ENCODE data around the gene ZFP64. TPM values are rescaled to one million over a fixed set of nuclear protein-coding genes. Genes with fewer than 3 reads are reported as not detected.

The ZFP64 gene
- total RNA-seq, 2 donors from 2014 or later: 17.3 to 19.1 TPM

DNA sequence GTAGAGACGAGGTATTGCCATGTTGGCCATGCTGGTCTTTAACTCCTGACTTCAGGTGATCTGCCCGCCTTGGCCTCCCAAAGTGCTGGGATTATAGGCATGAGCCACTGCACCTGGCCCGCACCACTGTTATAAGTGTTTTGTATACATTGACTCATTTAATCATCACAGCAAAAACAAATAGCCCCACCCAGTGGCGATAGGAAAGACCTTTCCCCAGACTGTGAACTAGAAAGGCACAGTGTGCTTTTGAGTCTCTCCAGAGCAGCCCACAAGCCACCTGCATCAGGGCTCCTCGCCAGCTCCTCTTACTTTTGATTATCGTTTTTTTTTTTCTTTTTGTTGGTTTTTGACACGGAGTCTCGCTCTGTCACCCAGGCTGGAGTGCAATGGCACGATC lies 27.9 kb upstream of the ZFP64 start:
- H3K4me1 ChIP-seq: no peaks in the 10 kb centered on the region
- DNase-seq: peak; percentile 29
- no peak for TF ChIP-seq CTCF (IDR thresholded peaks at IDR 0.05)
- H3K27me3 ChIP-seq: no peaks in the 10 kb centered on the region
- intact Hi-C loops (cut with DNase I): no loop called here
- H3K9ac ChIP-seq (ENCODE audit: low read depth in 2 of 2, low read length in 2 of 2): no peak overlapping the region
- no peaks in the 10 kb centered on the region for H3K36me3 ChIP-seq
- no peak overlapping the region for H3K27ac ChIP-seq
- no peak overlapping the region for H3K4me3 ChIP-seq
- no peaks in the 10 kb centered on the region for H3K9me3 ChIP-seq

- intact Hi-C loops (cut with DNase I): no loop called here
- Histone ChIP-seq H3K27me3 (no peaks in the 10 kb centered on the region), H3K4me1 (no peaks in the 10 kb centered on the region), H3K27ac (no peak overlapping the region), H3K4me3 (no peak overlapping the region), H3K36me3 (no peaks in the 10 kb centered on the region), H3K9ac (ENCODE audit: low read depth in 2 of 2, low read length in 2 of 2) (no peak overlapping the region), H3K9me3 (no peaks in the 10 kb centered on the region)
- no peak for TF ChIP-seq CTCF (IDR thresholded peaks at IDR 0.05)
- no peak for DNase-seq
Observed at GRCh38 chr20:52217689-52218395, 26.3 kb upstream of the ZFP64 start.

- H3K9me3 ChIP-seq: no peaks in the 10 kb centered on the region
- H3K27me3 ChIP-seq: no peaks in the 10 kb centered on the region
- intact Hi-C loops (cut with DNase I): no loop called here
- no peak overlapping the region for H3K9ac ChIP-seq (ENCODE audit: low read depth in 2 of 2, low read length in 2 of 2)
- DNase-seq: no peak
- no peak overlapping the region for H3K4me3 ChIP-seq
- H3K36me3 ChIP-seq: no peaks in the 10 kb centered on the region
- no peak overlapping the region for H3K27ac ChIP-seq
- no peaks in the 10 kb centered on the region for H3K4me1 ChIP-seq
- no peak for TF ChIP-seq CTCF (IDR thresholded peaks at IDR 0.05)
Observed at GRCh38 chr20:52213995-52214394, 22.4 kb upstream of the ZFP64 start.

DNA sequence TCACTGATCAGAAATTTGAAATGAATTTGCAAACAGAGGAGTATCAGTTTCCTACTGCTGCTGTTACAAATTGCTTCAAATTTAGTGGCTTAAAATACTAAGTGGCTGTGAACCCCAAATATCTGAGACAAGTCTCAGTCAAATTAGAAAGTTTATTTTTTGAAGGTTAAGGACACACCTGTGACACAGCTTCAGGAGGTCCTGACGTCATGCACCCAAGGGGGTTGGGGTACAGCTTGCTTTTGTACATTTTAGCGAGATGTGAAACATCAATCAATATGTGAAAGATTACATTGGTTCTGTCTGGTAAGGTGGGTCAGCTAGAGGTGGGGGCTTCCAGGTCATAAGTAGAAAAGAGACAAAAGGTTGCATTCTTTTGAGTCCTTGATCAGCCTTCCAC lies 21.4 kb upstream of the ZFP64 start:
- Histone ChIP-seq H3K27me3 (no peaks in the 10 kb centered on the region), H3K27ac (no peak overlapping the region), H3K9ac (ENCODE audit: low read depth in 2 of 2, low read length in 2 of 2) (no peak overlapping the region), H3K36me3 (no peaks in the 10 kb centered on the region), H3K9me3 (no peaks in the 10 kb centered on the region), H3K4me1 (no peaks in the 10 kb centered on the region), H3K4me3 (no peak overlapping the region)
- TF ChIP-seq CTCF (IDR thresholded peaks at IDR 0.05): no peak
- no peak for DNase-seq
- intact Hi-C loops (cut with DNase I): no loop called here

- H3K4me1 ChIP-seq: no peaks in the 10 kb centered on the region
- intact Hi-C loops (cut with DNase I): no loop called here
- H3K9me3 ChIP-seq: no peaks in the 10 kb centered on the region
- H3K36me3 ChIP-seq: no peaks in the 10 kb centered on the region
- no peak for DNase-seq
- no peak overlapping the region for H3K4me3 ChIP-seq
- TF ChIP-seq CTCF (IDR thresholded peaks at IDR 0.05): no peak
- no peak overlapping the region for H3K9ac ChIP-seq (ENCODE audit: low read depth in 2 of 2, low read length in 2 of 2)
- H3K27ac ChIP-seq: no peak overlapping the region
- no peaks in the 10 kb centered on the region for H3K27me3 ChIP-seq
Observed at GRCh38 chr20:52210037-52210990, 18.7 kb upstream of the ZFP64 start.
